ENCODE data around the gene KDM1B. TPM values are rescaled to one million over a fixed set of nuclear protein-coding genes. Genes with fewer than 3 reads are reported as not detected.

KDM1B gene
- polyA plus RNA-seq, 1 of the 3 experiments (the other 2 are of a cell fraction) = 9.4 TPM

GRCh38 chr6:18107061-18107460 is 48.2 kb upstream of the KDM1B start:
- Histone ChIP-seq H3K9me2 (no peaks in the 10 kb centered on the region), H3K9ac (no peak overlapping the region), H2AFZ (ENCODE audit: low read depth) (no peak overlapping the region), H3K4me2 (no peak overlapping the region), H3K79me2 (ENCODE audit: insufficient read depth) (no peaks in the 10 kb centered on the region), H3K27ac (ENCODE audit: low read depth in 2 of 2, low read length in 1 of 2) (no peak overlapping the region), H3K4me1 (ENCODE audit: control insufficient read depth in 1 of 2, insufficient read depth in 2 of 2, low read depth in 1 of 2, low read length in 1 of 2) (no peaks in the 10 kb centered on the region), H3K27me3 (ENCODE audit: insufficient read depth) (no peaks in the 10 kb centered on the region), H3K9me3 (peaks cover 26% of the 10 kb centered on the region; the same call in 1 of the 2 replicates), H3F3A (replicated peaks; ENCODE audit: insufficient read depth) (no peaks in the 10 kb centered on the region), H4K20me1 (ENCODE audit: insufficient read depth) (no peaks in the 10 kb centered on the region), H3K36me3 (replicated peaks in 1 of 2; ENCODE audit: control insufficient read depth in 1 of 2, insufficient read depth in 2 of 2, low read length in 1 of 2) (no peaks in the 10 kb centered on the region), H3K4me3 (ENCODE audit: low read depth in 2 of 2, low read length in 1 of 2) (no peak overlapping the region)
- POLR2A ChIA-PET = no interaction called here
- DNase-seq = no peak
- TF ChIP-seq SIN3A (IDR thresholded peaks at IDR 0.05; ENCODE audit: borderline replicate concordance, low read depth, low read length) (no peak), FOXJ3 (CRISPR knock-in tag; IDR thresholded peaks at IDR 0.05) (no peak), USF2 (IDR thresholded peaks at IDR 0.05; ENCODE audit: borderline replicate concordance, low read depth, low read length) (no peak), RCOR1 (IDR thresholded peaks at IDR 0.05; ENCODE audit: low read length) (no peak), IRF3 (IDR thresholded peaks at IDR 0.05; ENCODE audit: low read depth, low read length) (no peak), FOXM1 (IDR thresholded peaks at IDR 0.05; ENCODE audit: low read depth) (no peak), USF1 (IDR thresholded peaks at IDR 0.05; ENCODE audit: borderline replicate concordance, low read depth) (no peak), EP300 (IDR thresholded peaks at IDR 0.05; ENCODE audit: borderline replicate concordance in 1 of 2, low read depth in 1 of 2, low read length in 1 of 2) (no peak), GATA2 (CRISPR knock-in tag; IDR thresholded peaks at IDR 0.05) (no peak), NFIC (IDR thresholded peaks at IDR 0.05; ENCODE audit: borderline replicate concordance) (no peak), POLR2AphosphoS5 (IDR thresholded peaks at IDR 0.05; ENCODE audit: low read depth, low read length) (no peak), YY1 (IDR thresholded peaks at IDR 0.05; ENCODE audit: low read depth) (no peak), SMC3 (IDR thresholded peaks at IDR 0.05; ENCODE audit: low read depth, low read length) (no peak), TAF1 (IDR thresholded peaks at IDR 0.05; ENCODE audit: borderline replicate concordance, low read depth, low read length) (no peak)
- CTCF ChIA-PET = no interaction called here
- WGBS (ENCODE audit: low lambda C conversion rate) = 33% methylated on average over 1 of the region's 1 CpG

- DNase-seq = no peak
- Histone ChIP-seq H2AFZ (ENCODE audit: low read depth) (no peak overlapping the region), H3K9ac (no peak overlapping the region), H3K4me3 (ENCODE audit: low read depth in 2 of 2, low read length in 1 of 2) (no peak overlapping the region), H3K4me1 (ENCODE audit: control insufficient read depth in 1 of 2, insufficient read depth in 2 of 2, low read depth in 1 of 2, low read length in 1 of 2) (no peaks in the 10 kb centered on the region), H3K4me2 (no peak overlapping the region), H3K9me3 (peaks cover 26% of the 10 kb centered on the region; the same call in 1 of the 2 replicates), H3K9me2 (no peaks in the 10 kb centered on the region), H3K36me3 (replicated peaks in 1 of 2; ENCODE audit: control insufficient read depth in 1 of 2, insufficient read depth in 2 of 2, low read length in 1 of 2) (no peaks in the 10 kb centered on the region), H3K27ac (ENCODE audit: low read depth in 2 of 2, low read length in 1 of 2) (no peak overlapping the region), H3F3A (replicated peaks; ENCODE audit: insufficient read depth) (no peaks in the 10 kb centered on the region), H3K79me2 (ENCODE audit: insufficient read depth) (no peaks in the 10 kb centered on the region), H4K20me1 (ENCODE audit: insufficient read depth) (no peaks in the 10 kb centered on the region), H3K27me3 (ENCODE audit: insufficient read depth) (no peaks in the 10 kb centered on the region)
- POLR2A ChIA-PET = no interaction called here
- CTCF ChIA-PET = no interaction called here
- no peak for TF ChIP-seq USF1 (IDR thresholded peaks at IDR 0.05; ENCODE audit: borderline replicate concordance, low read depth)
- no peak for TF ChIP-seq TEAD4 (IDR thresholded peaks at IDR 0.05; ENCODE audit: borderline replicate concordance, insufficient read depth)
- TF ChIP-seq REST (IDR thresholded peaks at IDR 0.05; ENCODE audit: low read depth, low read length) = no peak
- TF ChIP-seq RAD21 (IDR thresholded peaks at IDR 0.05; ENCODE audit: low read length) = no peak
- TF ChIP-seq SMC3 (IDR thresholded peaks at IDR 0.05; ENCODE audit: low read depth, low read length) = no peak
- no peak for TF ChIP-seq NRF1 (IDR thresholded peaks at IDR 0.05; ENCODE audit: low read depth, low read length)
- no peak for TF ChIP-seq CTCF (IDR thresholded peaks at IDR 0.05)
These were observed 45.1 kb upstream of the KDM1B start for GRCh38 chr6:18110162-18110561.

Data from SK-N-SH (cell line).